Keratinocyte (primary cell): ENCODE results near the gene PVALB. TPM values are rescaled to one million over a fixed set of nuclear protein-coding genes. Genes with fewer than 3 reads are reported as not detected.

Experiments used
- DNase-seq: peaks from one replicate; pipeline ENCODE4 v3.0.0-alpha.2; 2011; ENCODE audit warnings: low read depth, missing footprints, low spot score
- FAIRE-seq: peaks from 2 replicates; lab custom pipeline; 2011; peaks lifted over from hg19 to GRCh38; lab: Jason Lieb, UNC
- H2AFZ ChIP-seq: 2 replicates; pipeline ENCODE4 v1.6.0; 2012; ENCODE audit warnings: low read length, control low read depth, inconsistent platforms; ENCODE audit not compliant: control insufficient read depth
- H3K27ac ChIP-seq: 2 replicates; pipeline ENCODE4 v1.5.1; 2011; ENCODE audit warnings: low read length; ENCODE audit not compliant: control insufficient read depth, insufficient read depth
- H3K27me3 ChIP-seq: 3 replicates; pipeline ENCODE4 v1.6.0; 2011; ENCODE audit warnings: low read length; ENCODE audit not compliant: control insufficient read depth, insufficient read depth; ENCODE audit errors: extremely low read depth
- H3K36me3 ChIP-seq, 2 experiments: 2 replicates in 1 of 2; 3 replicates in 1 of 2; pipeline ENCODE4 v1.5.1; 2011; ENCODE audit warnings: low read length in 2 of 2, mild to moderate bottlenecking in 1 of 2; ENCODE audit not compliant: control insufficient read depth in 2 of 2, insufficient read depth in 2 of 2; ENCODE audit errors: extremely low read depth in 1 of 2
- H3K4me1 ChIP-seq: 3 replicates; pipeline ENCODE4 v1.5.1; 2011; ENCODE audit warnings: low read length; ENCODE audit not compliant: control insufficient read depth, insufficient read depth; ENCODE audit errors: extremely low read depth
- H3K4me2 ChIP-seq: 3 replicates; pipeline ENCODE4 v1.6.0; 2011; ENCODE audit warnings: low read depth, low read length; ENCODE audit not compliant: control insufficient read depth, insufficient read depth; ENCODE audit errors: extremely low read depth
- H3K4me3 ChIP-seq, 3 experiments: fragments of 200-600 bp in 1 of 3; sonication (generic) in 1 of 3; 2 replicates in 2 of 3; 3 replicates in 1 of 3; pipeline ENCODE4 v1.5.1; 2011 to 2016; ENCODE audit warnings: low read length in 3 of 3, mild to moderate bottlenecking in 3 of 3, control low read depth in 2 of 3, inconsistent platforms in 1 of 3, low read depth in 1 of 3, mixed read lengths in 1 of 3, mixed run types in 1 of 3, moderate library complexity in 1 of 3; ENCODE audit not compliant: control insufficient read depth in 2 of 3, insufficient read depth in 2 of 3; ENCODE audit errors: extremely low read depth in 1 of 3
- H3K79me2 ChIP-seq: 2 replicates; pipeline ENCODE4 v1.6.0; 2012; ENCODE audit warnings: low read length; ENCODE audit not compliant: control insufficient read depth, insufficient read depth
- H3K9ac ChIP-seq: 3 replicates; pipeline ENCODE4 v1.6.0; 2011; ENCODE audit warnings: low read length; ENCODE audit not compliant: control insufficient read depth, insufficient read depth; ENCODE audit errors: extremely low read depth
- H3K9me1 ChIP-seq: 3 replicates; pipeline ENCODE4 v1.6.0; 2011; ENCODE audit warnings: low read length; ENCODE audit not compliant: control insufficient read depth, insufficient read depth; ENCODE audit errors: extremely low read depth
- H3K9me3 ChIP-seq: 2 replicates; pipeline ENCODE4 v1.5.1; 2012; ENCODE audit warnings: low read depth, low read length; ENCODE audit not compliant: control insufficient read depth
- H4K20me1 ChIP-seq: 3 replicates; pipeline ENCODE4 v1.6.0; 2011; ENCODE audit warnings: low read length; ENCODE audit not compliant: control insufficient read depth, insufficient read depth; ENCODE audit errors: extremely low read depth
- EZH2 ChIP-seq: IDR thresholded peaks from one replicate; pipeline ENCODE4 v1.6.1; 2012; ENCODE audit warnings: inconsistent platforms, mild to moderate bottlenecking, low read length, moderate library complexity
- dilution Hi-C: fragments of 300-500 bp; cut with MboI; formaldehyde crosslinking; loops from one replicate; pipeline ENCODE4 v1.7.0; 2020; ENCODE audit warnings: low sequenced_read_pairs; ENCODE audit not compliant: extremely low pct_ligation_motif_present
- polyA plus RNA-seq, 5 experiments: library from polyadenylated mRNA; depleted of rRNA in 3 of 5; stranded (reverse) in 3 of 5; stranded (forward) in 1 of 5; unstranded in 1 of 5; fragments of >200 nt; gene quantifications; 1 replicate in 1 of 5; 2 replicates in 3 of 5; 3 replicates in 1 of 5; pipeline versions ENCODE4 v1.2.1 to v1.2.3, GENCODE V29; 2011 to 2012; ENCODE audit warnings: missing spikeins in 2 of 5, low read depth in 1 of 5, low replicate concordance in 1 of 5
- TF ChIP-seq, protein P1 (sequence below), 3 experiments: IDR thresholded peaks in 1 of 3; conservative IDR thresholded peaks in 1 of 3; optimal IDR thresholded peaks in 1 of 3; 2 replicates in 2 of 3; 3 replicates in 1 of 3; pipeline versions ENCODE3 to v1.5.1; 2011; ENCODE audit warnings: low read length in 3 of 3, mild to moderate bottlenecking in 3 of 3, moderate library complexity in 2 of 3, control low read depth in 1 of 3, inconsistent platforms in 1 of 3; ENCODE audit not compliant: insufficient read depth in 2 of 3; ENCODE audit errors: extremely low read depth in 1 of 3

The PVALB gene
- polyA plus RNA-seq, 1 donor (not counting 4 experiments of a cell fraction or from before 2014, with no cell fraction given), result not detected

DNA sequence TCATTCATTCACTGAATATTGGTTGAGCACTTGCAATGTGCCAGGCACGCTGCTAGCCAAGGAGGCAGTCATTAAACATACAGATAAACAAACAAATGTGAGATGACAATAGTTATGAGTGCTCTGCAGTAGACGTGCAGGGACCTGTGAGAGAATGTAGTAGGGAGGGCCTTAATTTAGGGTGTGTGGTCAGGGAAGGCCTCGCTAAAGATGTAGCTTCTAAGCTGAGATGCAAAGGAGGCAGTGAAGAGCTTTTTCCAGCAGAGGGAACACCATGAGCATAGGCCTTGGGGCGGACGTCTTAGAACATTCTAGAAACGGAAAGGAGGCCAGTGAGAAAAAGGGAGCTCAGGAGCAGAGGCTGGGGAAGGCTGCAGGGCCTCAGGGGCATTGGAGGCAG lies 43.2 kb upstream of the PVALB start:
- TF ChIP-seq, protein P1, sequence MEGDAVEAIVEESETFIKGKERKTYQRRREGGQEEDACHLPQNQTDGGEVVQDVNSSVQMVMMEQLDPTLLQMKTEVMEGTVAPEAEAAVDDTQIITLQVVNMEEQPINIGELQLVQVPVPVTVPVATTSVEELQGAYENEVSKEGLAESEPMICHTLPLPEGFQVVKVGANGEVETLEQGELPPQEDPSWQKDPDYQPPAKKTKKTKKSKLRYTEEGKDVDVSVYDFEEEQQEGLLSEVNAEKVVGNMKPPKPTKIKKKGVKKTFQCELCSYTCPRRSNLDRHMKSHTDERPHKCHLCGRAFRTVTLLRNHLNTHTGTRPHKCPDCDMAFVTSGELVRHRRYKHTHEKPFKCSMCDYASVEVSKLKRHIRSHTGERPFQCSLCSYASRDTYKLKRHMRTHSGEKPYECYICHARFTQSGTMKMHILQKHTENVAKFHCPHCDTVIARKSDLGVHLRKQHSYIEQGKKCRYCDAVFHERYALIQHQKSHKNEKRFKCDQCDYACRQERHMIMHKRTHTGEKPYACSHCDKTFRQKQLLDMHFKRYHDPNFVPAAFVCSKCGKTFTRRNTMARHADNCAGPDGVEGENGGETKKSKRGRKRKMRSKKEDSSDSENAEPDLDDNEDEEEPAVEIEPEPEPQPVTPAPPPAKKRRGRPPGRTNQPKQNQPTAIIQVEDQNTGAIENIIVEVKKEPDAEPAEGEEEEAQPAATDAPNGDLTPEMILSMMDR (optimal IDR thresholded peaks at IDR 0.05 in 1 of 3, IDR thresholded peaks at IDR 0.05 in 1 of 3, conservative IDR thresholded peaks at IDR 0.05 in 1 of 3; ENCODE audit: extremely low read depth in 1 of 3, insufficient read depth in 2 of 3, low read length in 3 of 3), result peak; percentile 49 to 65 (median 54)
- TF ChIP-seq EZH2, result no peak
- no peak overlapping the region for H3K27ac ChIP-seq
- no peaks in the 10 kb centered on the region for H3K79me2 ChIP-seq
- H3K36me3 ChIP-seq, result no peaks in the 10 kb centered on the region
- no peak overlapping the region for H3K9ac ChIP-seq
- peaks cover 15% of the 10 kb centered on the region for H3K4me1 ChIP-seq
- no peak for DNase-seq
- FAIRE-seq, result peak; percentile 56
- H3K4me2 ChIP-seq, result no peak overlapping the region
- H2AFZ ChIP-seq, result no peak overlapping the region
- peaks cover 8% of the 10 kb centered on the region for H3K27me3 ChIP-seq
- dilution Hi-C loops, result no loop called here
- H3K4me3 ChIP-seq, result no peak overlapping the region
- no peaks in the 10 kb centered on the region for H3K9me1 ChIP-seq
- no peaks in the 10 kb centered on the region for H3K9me3 ChIP-seq
- H4K20me1 ChIP-seq, result no peaks in the 10 kb centered on the region

DNA sequence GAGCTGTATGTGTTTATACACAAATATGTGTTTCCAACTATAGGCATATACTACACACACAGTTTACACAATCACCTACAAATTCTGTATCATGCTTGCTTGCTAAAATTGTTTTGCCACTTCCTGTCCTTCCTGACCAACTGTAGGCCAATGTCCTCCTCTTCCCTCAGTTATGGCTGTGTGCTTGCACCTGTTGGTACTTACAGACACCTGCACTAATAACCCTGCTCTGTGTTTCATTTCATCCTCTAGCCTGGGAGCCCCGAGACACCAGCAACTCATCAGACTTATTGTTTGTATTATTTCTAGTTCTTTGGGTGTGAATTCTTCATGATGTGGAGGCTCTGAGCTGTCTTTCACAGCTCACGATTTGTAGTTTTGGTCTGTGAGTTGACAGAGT lies 42.1 kb upstream of the PVALB start:
- no peak overlapping the region for H3K4me3 ChIP-seq
- H3K36me3 ChIP-seq, result no peaks in the 10 kb centered on the region
- dilution Hi-C loops, result no loop called here
- DNase-seq (no peak), FAIRE-seq (no peak)
- H3K27ac ChIP-seq, result no peak overlapping the region
- H3K9me3 ChIP-seq, result no peaks in the 10 kb centered on the region
- peaks cover 15% of the 10 kb centered on the region for H3K4me1 ChIP-seq
- no peaks in the 10 kb centered on the region for H4K20me1 ChIP-seq
- TF ChIP-seq EZH2, result no peak
- TF ChIP-seq, protein P1 (optimal IDR thresholded peaks at IDR 0.05 in 1 of 3, IDR thresholded peaks at IDR 0.05 in 1 of 3, conservative IDR thresholded peaks at IDR 0.05 in 1 of 3; ENCODE audit: extremely low read depth in 1 of 3, insufficient read depth in 2 of 3, low read length in 3 of 3), result no peak
- H3K9me1 ChIP-seq, result no peaks in the 10 kb centered on the region
- no peak overlapping the region for H3K4me2 ChIP-seq
- peaks cover 8% of the 10 kb centered on the region for H3K27me3 ChIP-seq
- no peaks in the 10 kb centered on the region for H3K79me2 ChIP-seq
- no peak overlapping the region for H2AFZ ChIP-seq
- no peak overlapping the region for H3K9ac ChIP-seq
